ENCODE results near the gene VWA8. TPM values are rescaled to one million over a fixed set of nuclear protein-coding genes. Genes with fewer than 3 reads are reported as not detected.

Gene VWA8
- total RNA-seq, 5 donors from 2014 or later (not counting 1 experiment from before 2014, with no cell fraction given): 17.8 to 27.1 (median 22.9) TPM

- no peaks in the 10 kb centered on the region for H3K27me3 Mint-ChIP-seq
- Histone ChIP-seq H3K27me3 (replicated peaks in 1 of 2; ENCODE audit: control insufficient read depth in 2 of 2, extremely low read depth in 1 of 2, insufficient read depth in 2 of 2, low read length in 1 of 2) (peaks cover 0 to 9% of the 10 kb centered on the region in 2 experiments), H3K27ac (ENCODE audit: low read length) (no peak overlapping the region), H3K36me3 (ENCODE audit: control insufficient read depth in 2 of 2, extremely low read depth in 1 of 2, insufficient read depth in 1 of 2, low read length in 1 of 2) (no peaks in the 10 kb centered on the region), H3K4me3 (ENCODE audit: control insufficient read depth in 1 of 2, extremely low read depth in 1 of 2, low read length in 1 of 2) (no peak overlapping the region), H3K4me1 (ENCODE audit: control insufficient read depth in 1 of 2, extremely low read depth in 1 of 2, insufficient read depth in 2 of 2, low read length in 2 of 2) (no peaks in the 10 kb centered on the region), H3K9me3 (no peaks in the 10 kb centered on the region)
- DNase-seq (no peak), ATAC-seq (replicated peaks in 1 of 4) (no peak)
- H3K4me1 Mint-ChIP-seq: peaks cover 0 to 13% (median 6%) of the 10 kb centered on the region in 3 donors
- WGBS (ENCODE audit: insufficient coverage): 97% methylated on average over 8 of the region's 8 CpGs
- H3K9me3 Mint-ChIP-seq: no peaks in the 10 kb centered on the region
- POLR2A ChIA-PET: no interaction called here
- H3K36me3 Mint-ChIP-seq: no peaks in the 10 kb centered on the region
- CTCF ChIA-PET: no interaction called here
- H3K27ac Mint-ChIP-seq: no peak overlapping the region
- H3K4me3 Mint-ChIP-seq: no peak overlapping the region
Observed at GRCh38 chr13:41550276-41550675, 410.6 kb downstream of the VWA8 start.

- no peaks in the 10 kb centered on the region for H3K36me3 ChIP-seq (ENCODE audit: control insufficient read depth in 2 of 2, extremely low read depth in 1 of 2, insufficient read depth in 1 of 2, low read length in 1 of 2)
- no peaks in the 10 kb centered on the region for H3K9me3 ChIP-seq
- H3K4me1 ChIP-seq (ENCODE audit: control insufficient read depth in 1 of 2, extremely low read depth in 1 of 2, insufficient read depth in 2 of 2, low read length in 2 of 2): no peaks in the 10 kb centered on the region
- Mint-ChIP-seq H3K27me3 (no peaks in the 10 kb centered on the region), H3K27ac (no peak overlapping the region), H3K9me3 (no peaks in the 10 kb centered on the region), H3K4me3 (no peak overlapping the region), H3K4me1 (peaks cover 0 to 12% (median 4%) of the 10 kb centered on the region in 3 donors), H3K36me3 (no peaks in the 10 kb centered on the region)
- no peak overlapping the region for H3K27ac ChIP-seq (ENCODE audit: low read length)
- H3K4me3 ChIP-seq (ENCODE audit: control insufficient read depth in 1 of 2, extremely low read depth in 1 of 2, low read length in 1 of 2): no peak overlapping the region
- DNase-seq: no peak
- H3K27me3 ChIP-seq (replicated peaks in 1 of 2; ENCODE audit: control insufficient read depth in 2 of 2, extremely low read depth in 1 of 2, insufficient read depth in 2 of 2, low read length in 1 of 2): peaks cover 0 to 7% of the 10 kb centered on the region in 2 experiments
- WGBS (ENCODE audit: insufficient coverage): 88% methylated on average over 4 of the region's 10 CpGs
- ChIA-PET CTCF (no interaction called here), POLR2A (no interaction called here)
- no peak for ATAC-seq (replicated peaks in 1 of 4)
Observed at GRCh38 chr13:41549491-41549890, 411.4 kb downstream of the VWA8 start.

- POLR2A ChIA-PET: no interaction called here
- Histone ChIP-seq H3K27me3 (replicated peaks in 1 of 2; ENCODE audit: control insufficient read depth in 2 of 2, extremely low read depth in 1 of 2, insufficient read depth in 2 of 2, low read length in 1 of 2) (peaks cover 0 to 8% of the 10 kb centered on the region in 2 experiments), H3K27ac (ENCODE audit: low read length) (no peak overlapping the region), H3K4me3 (ENCODE audit: control insufficient read depth in 1 of 2, extremely low read depth in 1 of 2, low read length in 1 of 2) (no peak overlapping the region), H3K36me3 (ENCODE audit: control insufficient read depth in 2 of 2, extremely low read depth in 1 of 2, insufficient read depth in 1 of 2, low read length in 1 of 2) (no peaks in the 10 kb centered on the region), H3K9me3 (no peaks in the 10 kb centered on the region), H3K4me1 (ENCODE audit: control insufficient read depth in 1 of 2, extremely low read depth in 1 of 2, insufficient read depth in 2 of 2, low read length in 2 of 2) (no peaks in the 10 kb centered on the region)
- Mint-ChIP-seq H3K4me1 (peaks cover 0 to 10% (median 0%) of the 10 kb centered on the region in 3 donors), H3K27me3 (no peaks in the 10 kb centered on the region), H3K36me3 (no peaks in the 10 kb centered on the region), H3K9me3 (no peaks in the 10 kb centered on the region), H3K27ac (no peak overlapping the region), H3K4me3 (no peak overlapping the region)
- no CpG with 5 or more reads among the region's 6 CpGs for WGBS (ENCODE audit: insufficient coverage)
- ATAC-seq (replicated peaks in 1 of 4) (no peak), DNase-seq (no peak)
- CTCF ChIA-PET: no interaction called here
Observed at GRCh38 chr13:41548910-41549309, 412.0 kb downstream of the VWA8 start.

- 71% methylated on average over 6 of the region's 6 CpGs for WGBS (ENCODE audit: insufficient coverage)
- DNase-seq (no peak), ATAC-seq (replicated peaks in 1 of 4) (no peak)
- Histone ChIP-seq H3K4me1 (ENCODE audit: control insufficient read depth in 1 of 2, extremely low read depth in 1 of 2, insufficient read depth in 2 of 2, low read length in 2 of 2) (no peaks in the 10 kb centered on the region), H3K27me3 (replicated peaks in 1 of 2; ENCODE audit: control insufficient read depth in 2 of 2, extremely low read depth in 1 of 2, insufficient read depth in 2 of 2, low read length in 1 of 2) (peaks cover 0 to 11% of the 10 kb centered on the region in 2 experiments), H3K4me3 (ENCODE audit: control insufficient read depth in 1 of 2, extremely low read depth in 1 of 2, low read length in 1 of 2) (no peak overlapping the region), H3K36me3 (ENCODE audit: control insufficient read depth in 2 of 2, extremely low read depth in 1 of 2, insufficient read depth in 1 of 2, low read length in 1 of 2) (no peaks in the 10 kb centered on the region), H3K9me3 (no peaks in the 10 kb centered on the region), H3K27ac (ENCODE audit: low read length) (no peak overlapping the region)
- peaks cover 0 to 4% (median 0%) of the 10 kb centered on the region in 3 donors for H3K4me1 Mint-ChIP-seq
- ChIA-PET CTCF (no interaction called here), POLR2A (no interaction called here)
- H3K36me3 Mint-ChIP-seq: no peaks in the 10 kb centered on the region
- H3K27me3 Mint-ChIP-seq: no peaks in the 10 kb centered on the region
- no peak overlapping the region for H3K27ac Mint-ChIP-seq
- H3K9me3 Mint-ChIP-seq: no peaks in the 10 kb centered on the region
- no peak overlapping the region for H3K4me3 Mint-ChIP-seq
Observed at GRCh38 chr13:41548031-41548430, 412.9 kb downstream of the VWA8 start.

- Histone ChIP-seq H3K36me3 (ENCODE audit: control insufficient read depth in 2 of 2, extremely low read depth in 1 of 2, insufficient read depth in 1 of 2, low read length in 1 of 2) (no peaks in the 10 kb centered on the region), H3K4me3 (ENCODE audit: control insufficient read depth in 1 of 2, extremely low read depth in 1 of 2, low read length in 1 of 2) (no peak overlapping the region), H3K27me3 (replicated peaks in 1 of 2; ENCODE audit: control insufficient read depth in 2 of 2, extremely low read depth in 1 of 2, insufficient read depth in 2 of 2, low read length in 1 of 2) (peaks cover 0 to 11% of the 10 kb centered on the region in 2 experiments), H3K27ac (ENCODE audit: low read length) (no peak overlapping the region), H3K9me3 (no peaks in the 10 kb centered on the region), H3K4me1 (ENCODE audit: control insufficient read depth in 1 of 2, extremely low read depth in 1 of 2, insufficient read depth in 2 of 2, low read length in 2 of 2) (no peaks in the 10 kb centered on the region)
- Mint-ChIP-seq H3K36me3 (no peaks in the 10 kb centered on the region), H3K4me3 (no peak overlapping the region), H3K9me3 (no peaks in the 10 kb centered on the region), H3K4me1 (peaks cover 0 to 4% (median 0%) of the 10 kb centered on the region in 3 donors), H3K27ac (no peak overlapping the region), H3K27me3 (no peaks in the 10 kb centered on the region)
- 94% methylated on average over 8 of the region's 17 CpGs for WGBS (ENCODE audit: insufficient coverage)
- DNase-seq: no peak
- ChIA-PET POLR2A (no interaction called here), CTCF (interaction anchor here in 1 of 2 donors (0.6 kb wide), 1 partner anchor 27 kb away, joined by 4 read pairs; no protein-coding TSS in a partner anchor)
- no peak for ATAC-seq (replicated peaks in 1 of 4)
Observed at GRCh38 chr13:41547251-41548000, 413.5 kb downstream of the VWA8 start.

GRCh38 chr13:41546372-41547190 is 414.3 kb downstream of the VWA8 start:
- H3K4me3 ChIP-seq (ENCODE audit: control insufficient read depth in 1 of 2, extremely low read depth in 1 of 2, low read length in 1 of 2): no peak overlapping the region
- Mint-ChIP-seq H3K27ac (no peak overlapping the region), H3K27me3 (no peaks in the 10 kb centered on the region), H3K4me3 (no peak overlapping the region), H3K4me1 (peaks cover under 1 to 4% (median under 1%) of the 10 kb centered on the region in 3 donors), H3K9me3 (no peaks in the 10 kb centered on the region), H3K36me3 (no peaks in the 10 kb centered on the region)
- DNase-seq: no peak
- no peak overlapping the region for H3K27ac ChIP-seq (ENCODE audit: low read length)
- H3K36me3 ChIP-seq (ENCODE audit: control insufficient read depth in 2 of 2, extremely low read depth in 1 of 2, insufficient read depth in 1 of 2, low read length in 1 of 2): no peaks in the 10 kb centered on the region
- ChIA-PET CTCF (interaction anchor here in 1 of 2 donors (0.6 kb wide), 1 partner anchor 28 kb away, joined by 4 read pairs; no protein-coding TSS in a partner anchor), POLR2A (no interaction called here)
- WGBS (ENCODE audit: insufficient coverage): 75% methylated on average over 9 of the region's 14 CpGs
- peaks cover 0 to 12% of the 10 kb centered on the region in 2 experiments for H3K27me3 ChIP-seq (replicated peaks in 1 of 2; ENCODE audit: control insufficient read depth in 2 of 2, extremely low read depth in 1 of 2, insufficient read depth in 2 of 2, low read length in 1 of 2)
- ATAC-seq (replicated peaks in 1 of 4): no peak
- no peaks in the 10 kb centered on the region for H3K4me1 ChIP-seq (ENCODE audit: control insufficient read depth in 1 of 2, extremely low read depth in 1 of 2, insufficient read depth in 2 of 2, low read length in 2 of 2)
- H3K9me3 ChIP-seq: no peaks in the 10 kb centered on the region

All from T-cell (primary cell).